Immature natural killer cell (primary cell): ENCODE results near the gene HIRA. TPM values are rescaled to one million over a fixed set of nuclear protein-coding genes. Genes with fewer than 3 reads are reported as not detected.

Experiments used
- DNase-seq, 3 donors: peaks; one replicate each; pipeline ENCODE4 v3.0.0; 2022; ENCODE audit warnings: mixed read lengths in 1 of 3
- H3K27ac Mint-ChIP-seq, 6 donors: one replicate each; pipeline ENCODE4 v1.8.0; 2020; ENCODE audit warnings: mixed read lengths in 6 of 6, mild to moderate bottlenecking in 5 of 6, inconsistent platforms in 4 of 6, moderate library complexity in 3 of 6
- H3K27me3 Mint-ChIP-seq, 3 donors: one replicate each; pipeline ENCODE4 v1.8.0; 2020 to 2021; ENCODE audit warnings: low read depth in 3 of 3, mild to moderate bottlenecking in 3 of 3, mixed read lengths in 3 of 3, moderate library complexity in 3 of 3, inconsistent platforms in 1 of 3
- H3K36me3 Mint-ChIP-seq, 3 donors: one replicate each; pipeline ENCODE4 v1.8.0; 2020; ENCODE audit warnings: mixed read lengths in 3 of 3, inconsistent platforms in 2 of 3, mild to moderate bottlenecking in 2 of 3
- H3K4me1 Mint-ChIP-seq, 2 donors: one replicate each; pipeline ENCODE4 v1.8.0; 2020; ENCODE audit warnings: inconsistent platforms in 2 of 2, mild to moderate bottlenecking in 2 of 2, mixed read lengths in 2 of 2, moderate library complexity in 1 of 2
- H3K4me3 Mint-ChIP-seq, 5 donors: one replicate each; pipeline ENCODE4 v1.8.0; 2020; ENCODE audit warnings: mild to moderate bottlenecking in 5 of 5, mixed read lengths in 5 of 5, inconsistent platforms in 3 of 5, moderate library complexity in 3 of 5
- H3K9me3 Mint-ChIP-seq, 6 donors: one replicate each; pipeline ENCODE4 v1.8.0; 2020; ENCODE audit warnings: mild to moderate bottlenecking in 6 of 6, mixed read lengths in 6 of 6, inconsistent platforms in 4 of 6, moderate library complexity in 3 of 6
- polyA plus RNA-seq, 3 donors: library from polyadenylated mRNA; unstranded; fragments of 300-500 nt; fragmentation: Illumina TruSeq; gene quantifications; one replicate each; pipeline ENCODE4 v1.2.3, GENCODE V29; 2021

HIRA gene
- polyA plus RNA-seq, 3 donors from 2014 or later, result 4.3 to 11.5 (median 5.2) TPM

- H3K4me1 Mint-ChIP-seq, result peaks cover 65 to 72% of the 10 kb centered on the region in 2 donors
- peak overlapping the region; percentile 92 to 100 (median 96) for H3K27ac Mint-ChIP-seq
- H3K27me3 Mint-ChIP-seq, result peaks cover 14 to 20% (median 14%) of the 10 kb centered on the region in 3 donors
- H3K36me3 Mint-ChIP-seq, result peaks cover 6 to 11% (median 9%) of the 10 kb centered on the region in 3 donors
- H3K9me3 Mint-ChIP-seq, result no peaks in the 10 kb centered on the region
- DNase-seq, result peak; percentile 56 to 69 (median 64)
- peak overlapping the region; percentile 88 to 94 (median 92) for H3K4me3 Mint-ChIP-seq
These were observed 1.3 kb downstream of the HIRA start for GRCh38 chr22:19429950-19430889.

GRCh38 chr22:19424186-19424500 lies 7.4 kb downstream of the HIRA start:
- Mint-ChIP-seq H3K36me3 (peaks cover 6 to 11% (median 9%) of the 10 kb centered on the region in 3 donors), H3K9me3 (no peaks in the 10 kb centered on the region), H3K4me1 (peaks cover 93 to 100% of the 10 kb centered on the region in 2 donors), H3K4me3 (peak overlapping the region in 1 of 5 donors; percentile 56), H3K27me3 (peaks cover 2 to 17% (median 14%) of the 10 kb centered on the region in 3 donors), H3K27ac (peak overlapping the region; percentile 67 to 100 (median 98))
- DNase-seq, result no peak

DNA sequence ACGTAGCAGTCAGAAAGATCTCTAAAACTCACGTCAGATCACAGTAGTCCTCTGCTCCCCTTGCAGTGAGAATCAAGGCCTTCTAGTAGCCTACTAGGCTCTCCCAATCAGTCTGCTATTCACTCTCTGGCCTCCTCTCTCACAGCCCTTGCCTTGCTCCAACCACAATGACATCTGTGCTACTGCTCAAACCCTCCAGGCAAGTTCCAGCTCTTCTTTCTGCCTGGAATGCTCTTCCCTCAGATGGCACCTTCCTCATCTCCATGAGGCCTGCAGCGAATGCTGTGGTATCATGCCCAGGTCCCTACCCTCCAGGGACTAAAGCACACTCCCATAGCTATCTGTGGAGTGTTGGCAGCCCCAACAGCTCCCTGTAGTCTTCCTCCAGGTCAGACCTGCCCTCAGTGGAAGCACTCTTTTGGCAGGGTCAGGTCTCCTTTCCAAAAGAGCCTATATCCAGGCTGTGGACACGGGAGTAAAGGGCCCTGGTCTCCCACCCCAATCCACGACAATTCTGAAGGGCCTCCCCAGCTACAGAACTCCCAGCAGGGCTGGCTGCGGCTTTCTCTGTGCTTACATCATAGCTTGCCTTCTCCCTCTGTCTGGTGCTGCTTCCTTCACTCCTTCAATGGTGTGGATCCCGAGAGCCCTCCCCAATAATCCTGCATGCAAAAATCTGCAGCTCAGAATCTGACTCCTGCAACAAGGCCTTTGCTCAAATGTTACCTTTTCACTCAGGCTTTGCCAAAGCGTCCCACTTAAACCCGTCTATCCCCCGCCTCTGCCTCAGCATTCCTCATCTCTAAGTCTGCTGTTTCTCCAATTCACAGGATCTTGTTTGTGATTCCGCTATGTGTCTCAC lies 8.9 kb downstream of the HIRA start:
- Mint-ChIP-seq H3K9me3 (no peaks in the 10 kb centered on the region), H3K27me3 (peaks cover 0 to 19% (median 16%) of the 10 kb centered on the region in 3 donors), H3K27ac (peak overlapping the region; percentile 89 to 100 (median 98)), H3K36me3 (peaks cover 0 to 7% (median 4%) of the 10 kb centered on the region in 3 donors), H3K4me1 (peaks cover 96 to 100% of the 10 kb centered on the region in 2 donors), H3K4me3 (peak overlapping the region; percentile 25 to 71 (median 61))
- no peak for DNase-seq

- Mint-ChIP-seq H3K27me3 (peaks cover 0 to 19% (median 16%) of the 10 kb centered on the region in 3 donors), H3K9me3 (no peaks in the 10 kb centered on the region)
These were observed 11.2 kb downstream of the HIRA start for GRCh38 chr22:19420321-19420720.

GRCh38 chr22:19419464-19420178 lies 11.9 kb downstream of the HIRA start:
- H3K27ac Mint-ChIP-seq, result peak overlapping the region; percentile 92 to 100 (median 98)
- peaks cover 95 to 100% of the 10 kb centered on the region in 2 donors for H3K4me1 Mint-ChIP-seq
- H3K4me3 Mint-ChIP-seq, result peak overlapping the region; percentile 76 to 81 (median 79)
- H3K27me3 Mint-ChIP-seq, result peaks cover 0 to 19% (median 16%) of the 10 kb centered on the region in 3 donors
- H3K9me3 Mint-ChIP-seq, result no peaks in the 10 kb centered on the region
- DNase-seq, result peak; percentile 79 to 87 (median 86)
- peaks cover 0 to 6% (median 0%) of the 10 kb centered on the region in 3 donors for H3K36me3 Mint-ChIP-seq

More at GRCh38 chr22:19420321-19420720, 11.2 kb downstream of the HIRA start:
- DNase-seq, result no peak
- H3K36me3 Mint-ChIP-seq, result peaks cover 0 to 6% (median 0%) of the 10 kb centered on the region in 3 donors
- H3K4me3 Mint-ChIP-seq, result peak overlapping the region; percentile 76 to 81 (median 79)
- H3K4me1 Mint-ChIP-seq, result peaks cover 98 to 100% of the 10 kb centered on the region in 2 donors
- H3K27ac Mint-ChIP-seq, result peak overlapping the region; percentile 92 to 100 (median 98)

DNA sequence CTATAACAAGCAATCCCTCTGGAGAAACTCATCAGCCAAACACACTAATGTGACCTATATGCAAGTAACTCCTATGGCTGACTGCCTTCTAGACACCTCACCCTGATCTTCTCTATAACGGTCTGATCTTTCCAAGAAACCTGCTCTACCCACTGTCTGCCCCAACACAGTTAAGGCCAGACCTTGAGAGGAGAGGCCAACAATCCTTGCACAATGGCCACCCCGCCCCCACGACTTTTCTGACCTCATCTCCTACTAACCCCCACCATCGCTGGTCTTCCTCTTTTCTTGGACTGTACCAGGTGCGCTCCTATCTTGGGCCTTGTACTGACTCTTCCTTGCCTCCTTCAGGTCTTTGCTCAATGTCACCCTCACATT lies 12.5 kb downstream of the HIRA start:
- peaks cover 0 to 6% (median 0%) of the 10 kb centered on the region in 3 donors for H3K36me3 Mint-ChIP-seq
- H3K27me3 Mint-ChIP-seq, result peaks cover 0 to 19% (median 16%) of the 10 kb centered on the region in 3 donors
- H3K27ac Mint-ChIP-seq, result peak overlapping the region; percentile 92 to 100 (median 98)
- H3K4me3 Mint-ChIP-seq, result peak overlapping the region; percentile 76 to 81 (median 79)
- DNase-seq, result peak in 1 of 3 donors; percentile 21
- no peaks in the 10 kb centered on the region for H3K9me3 Mint-ChIP-seq
- H3K4me1 Mint-ChIP-seq, result peaks cover 93 to 100% of the 10 kb centered on the region in 2 donors

DNA sequence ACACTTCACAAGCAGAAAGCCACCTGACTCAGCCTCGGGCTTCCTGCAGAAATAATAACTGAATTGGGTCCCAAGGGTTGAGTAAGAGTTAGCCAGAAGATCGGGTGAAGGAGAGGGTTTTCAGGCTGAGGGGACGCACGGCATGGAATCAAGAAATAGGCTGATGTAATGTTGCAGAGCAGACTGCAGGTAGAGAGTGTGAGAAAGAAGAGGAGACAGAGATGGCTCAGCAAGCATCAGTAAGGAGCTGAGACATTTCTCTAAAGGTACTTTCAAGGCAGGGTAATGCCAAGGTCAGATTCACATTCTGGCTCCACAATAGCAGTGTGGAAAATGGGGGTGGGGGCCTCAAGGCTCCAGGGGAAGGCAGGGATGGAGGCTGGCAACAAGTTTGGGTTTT lies 18.6 kb downstream of the HIRA start:
- H3K4me3 Mint-ChIP-seq, result peak overlapping the region in 1 of 5 donors; percentile 24
- H3K36me3 Mint-ChIP-seq, result peaks cover 0 to 12% (median 5%) of the 10 kb centered on the region in 3 donors
- H3K4me1 Mint-ChIP-seq, result peaks cover 67 to 82% of the 10 kb centered on the region in 2 donors
- H3K27me3 Mint-ChIP-seq, result peaks cover 0 to 3% (median 0%) of the 10 kb centered on the region in 3 donors
- H3K9me3 Mint-ChIP-seq, result no peaks in the 10 kb centered on the region
- H3K27ac Mint-ChIP-seq, result peak overlapping the region; percentile 69 to 96 (median 76)
- no peak for DNase-seq

DNA sequence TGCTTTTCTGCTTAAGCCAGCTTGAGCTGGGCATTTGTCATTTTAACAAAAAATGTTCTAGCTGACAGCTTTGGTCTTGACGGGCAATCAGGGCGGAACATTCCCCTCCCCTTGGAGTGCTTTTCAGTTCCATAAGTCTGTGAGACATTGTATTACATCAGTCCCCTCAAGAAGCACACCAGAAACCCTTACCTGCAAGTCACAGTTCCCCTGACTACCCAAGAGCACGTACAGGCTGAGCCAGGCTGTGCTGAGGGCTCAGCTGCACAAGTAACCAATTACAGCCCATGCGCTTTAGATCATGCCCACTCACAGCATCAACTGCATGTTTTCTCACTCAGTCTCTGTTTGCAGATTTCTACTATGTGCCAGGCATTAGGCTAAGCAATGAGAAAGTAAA lies 19.1 kb downstream of the HIRA start:
- peaks cover 3 to 16% (median 5%) of the 10 kb centered on the region in 3 donors for H3K36me3 Mint-ChIP-seq
- no peaks in the 10 kb centered on the region for H3K9me3 Mint-ChIP-seq
- DNase-seq, result no peak
- H3K27me3 Mint-ChIP-seq, result peaks cover 0 to 3% (median 0%) of the 10 kb centered on the region in 3 donors
- peaks cover 62 to 82% of the 10 kb centered on the region in 2 donors for H3K4me1 Mint-ChIP-seq
- H3K4me3 Mint-ChIP-seq, result peak overlapping the region in 2 of 5 donors; percentile 3 to 24
- H3K27ac Mint-ChIP-seq, result peak overlapping the region; percentile 69 to 96 (median 76)

DNA sequence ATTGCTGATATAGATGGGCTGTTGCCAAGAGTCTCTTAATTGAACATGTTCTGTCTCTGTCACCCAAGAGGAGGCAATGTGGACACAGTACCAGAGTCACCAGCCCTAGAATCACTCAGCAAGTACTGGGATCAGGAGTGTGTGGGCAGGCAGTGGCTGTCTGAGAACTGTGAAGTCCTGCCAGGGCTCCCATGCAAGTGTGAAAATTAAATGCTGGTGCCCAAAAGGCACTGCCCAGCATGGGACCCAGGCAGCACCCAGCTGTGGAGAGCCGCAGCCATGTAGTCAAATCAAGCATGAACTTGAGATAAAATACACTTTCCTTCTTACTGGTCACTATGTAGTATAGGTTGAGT lies 19.9 kb downstream of the HIRA start:
- peak overlapping the region; percentile 66 to 96 (median 77) for H3K27ac Mint-ChIP-seq
- peak overlapping the region in 2 of 5 donors; percentile 16 to 20 for H3K4me3 Mint-ChIP-seq
- peaks cover 0 to 3% (median 0%) of the 10 kb centered on the region in 3 donors for H3K27me3 Mint-ChIP-seq
- no peaks in the 10 kb centered on the region for H3K9me3 Mint-ChIP-seq
- peaks cover 5 to 24% (median 8%) of the 10 kb centered on the region in 3 donors for H3K36me3 Mint-ChIP-seq
- DNase-seq, result no peak
- peaks cover 54 to 80% of the 10 kb centered on the region in 2 donors for H3K4me1 Mint-ChIP-seq

- no peaks in the 10 kb centered on the region for H3K9me3 Mint-ChIP-seq
- H3K36me3 Mint-ChIP-seq, result peaks cover 5 to 29% (median 8%) of the 10 kb centered on the region in 3 donors
- peaks cover 0 to 3% (median 0%) of the 10 kb centered on the region in 3 donors for H3K27me3 Mint-ChIP-seq
- peak overlapping the region in 2 of 5 donors; percentile 20 to 32 for H3K4me3 Mint-ChIP-seq
- peaks cover 49 to 80% of the 10 kb centered on the region in 2 donors for H3K4me1 Mint-ChIP-seq
- peak overlapping the region; percentile 43 to 96 (median 77) for H3K27ac Mint-ChIP-seq
- no peak for DNase-seq
These were observed 20.4 kb downstream of the HIRA start for GRCh38 chr22:19410941-19411689.

GRCh38 chr22:19407649-19408606 lies 23.6 kb downstream of the HIRA start:
- H3K27me3 Mint-ChIP-seq, result peaks cover 0 to 3% (median 0%) of the 10 kb centered on the region in 3 donors

More at GRCh38 chr22:19407649-19408606, 23.6 kb downstream of the HIRA start:
- H3K4me3 Mint-ChIP-seq, result no peak overlapping the region
- H3K9me3 Mint-ChIP-seq, result no peaks in the 10 kb centered on the region
- peaks cover 27 to 57% of the 10 kb centered on the region in 2 donors for H3K4me1 Mint-ChIP-seq
- peaks cover 5 to 48% (median 17%) of the 10 kb centered on the region in 3 donors for H3K36me3 Mint-ChIP-seq
- peak overlapping the region; percentile 14 to 77 (median 38) for H3K27ac Mint-ChIP-seq
- no peak for DNase-seq
